DOHH2 (cell line): ENCODE measurements around the gene RNF217.

ENCODE experiments used
- H3F3A ChIP-seq: fragments of 200-600 bp; sonication (generic), shearing (Covaris generic); 2 replicates; pipeline ENCODE4 v1.6.0; 2016; ENCODE audit warnings: antibody characterized with exemption, mild to moderate bottlenecking; ENCODE audit not compliant: control insufficient read depth, insufficient read depth
- H3K27ac ChIP-seq: fragments of 200-600 bp; sonication (generic); 2 replicates; pipeline ENCODE4 v1.5.1; 2014; ENCODE audit warnings: low read depth, mild to moderate bottlenecking, low read length, moderate library complexity
- H3K27me3 ChIP-seq: fragments of 200-600 bp; sonication (generic); 2 replicates; pipeline ENCODE4 v1.6.1; 2014; ENCODE audit warnings: mild to moderate bottlenecking, low read length, mixed read lengths; ENCODE audit not compliant: control insufficient read depth
- H3K36me3 ChIP-seq: fragments of 200-600 bp; sonication (generic); 2 replicates; pipeline ENCODE4 v1.6.1; 2014; ENCODE audit warnings: mild to moderate bottlenecking, low read length, moderate library complexity, mixed read lengths; ENCODE audit not compliant: control insufficient read depth
- H3K4me1 ChIP-seq: fragments of 200-600 bp; sonication (generic); 2 replicates; pipeline ENCODE4 v1.6.1; 2014; ENCODE audit warnings: mild to moderate bottlenecking, low read length, mixed read lengths; ENCODE audit not compliant: control insufficient read depth
- H3K4me2 ChIP-seq: fragments of 200-600 bp; sonication (generic); 2 replicates; pipeline ENCODE4 v1.6.0; 2014; ENCODE audit warnings: mild to moderate bottlenecking, low read length, moderate library complexity
- H3K4me3 ChIP-seq: fragments of 200-600 bp; sonication (generic); 2 replicates; pipeline ENCODE4 v1.5.1; 2014; ENCODE audit warnings: mild to moderate bottlenecking, low read length, mixed read lengths
- H3K79me2 ChIP-seq: fragments of 200-600 bp; sonication (generic); 2 replicates; pipeline ENCODE4 v1.6.1; 2014; ENCODE audit warnings: mild to moderate bottlenecking, low read length, mixed read lengths; ENCODE audit not compliant: control insufficient read depth
- H3K9me2 ChIP-seq: fragments of 200-600 bp; sonication (generic); replicated peaks from 2 replicates; pipeline ENCODE4 v1.6.1; 2014; ENCODE audit warnings: mild to moderate bottlenecking, low read length, mixed read lengths; ENCODE audit not compliant: control insufficient read depth
- H3K9me3 ChIP-seq: fragments of 200-600 bp; sonication (generic); 2 replicates; pipeline ENCODE4 v1.6.1; 2014; ENCODE audit warnings: antibody characterized with exemption, low read length, mixed read lengths; ENCODE audit not compliant: control insufficient read depth, insufficient read depth
- H4K20me1 ChIP-seq: fragments of 200-600 bp; sonication (generic); 2 replicates; pipeline ENCODE4 v1.6.0; 2014; ENCODE audit warnings: low read depth, mild to moderate bottlenecking, antibody characterized with exemption, low read length, moderate library complexity; ENCODE audit not compliant: control insufficient read depth, insufficient read depth
- CTCF ChIP-seq: fragments of 200-600 bp; sonication (generic); IDR thresholded peaks from one replicate; pipeline ENCODE4 v1.5.1; 2014; ENCODE audit warnings: antibody characterized with exemption, mild to moderate bottlenecking, low read depth, low read length; ENCODE audit not compliant: poor library complexity, severe bottlenecking
- EZH2phosphoT487 ChIP-seq: fragments of 200-600 bp; sonication (generic); IDR thresholded peaks from 2 replicates; pipeline ENCODE4 v1.6.1; 2017; ENCODE audit warnings: borderline replicate concordance, mild to moderate bottlenecking, antibody characterized with exemption, low read length, moderate library complexity, mixed read lengths

The RNF217 gene

GRCh38 chr6:124995645-124996325 is 33.5 kb downstream of the RNF217 start:
- Histone ChIP-seq H3F3A (no peaks in the 10 kb centered on the region), H3K4me3 (no peak overlapping the region), H4K20me1 (no peaks in the 10 kb centered on the region), H3K4me2 (no peak overlapping the region), H3K36me3 (no peaks in the 10 kb centered on the region), H3K9me3 (no peaks in the 10 kb centered on the region), H3K9me2 (no peaks in the 10 kb centered on the region), H3K79me2 (no peaks in the 10 kb centered on the region), H3K27ac (no peak overlapping the region), H3K27me3 (no peaks in the 10 kb centered on the region), H3K4me1 (no peaks in the 10 kb centered on the region)
- TF ChIP-seq EZH2phosphoT487 (no peak), CTCF (no peak)

GRCh38 chr6:124996411-124996810 is 34.2 kb downstream of the RNF217 start:
- no peak for TF ChIP-seq CTCF
- no peak for TF ChIP-seq EZH2phosphoT487
- Histone ChIP-seq H3K9me2 (no peaks in the 10 kb centered on the region), H3K4me2 (no peak overlapping the region), H3K27me3 (no peaks in the 10 kb centered on the region), H3K9me3 (no peaks in the 10 kb centered on the region), H3F3A (no peaks in the 10 kb centered on the region), H3K27ac (no peak overlapping the region), H3K4me1 (no peaks in the 10 kb centered on the region), H3K36me3 (no peaks in the 10 kb centered on the region), H3K79me2 (no peaks in the 10 kb centered on the region), H3K4me3 (no peak overlapping the region), H4K20me1 (no peaks in the 10 kb centered on the region)

- Histone ChIP-seq H3K4me3 (no peak overlapping the region), H3K4me1 (no peaks in the 10 kb centered on the region), H4K20me1 (no peaks in the 10 kb centered on the region), H3K27me3 (no peaks in the 10 kb centered on the region), H3K36me3 (no peaks in the 10 kb centered on the region), H3F3A (no peaks in the 10 kb centered on the region), H3K4me2 (no peak overlapping the region), H3K79me2 (no peaks in the 10 kb centered on the region), H3K27ac (no peak overlapping the region), H3K9me3 (no peaks in the 10 kb centered on the region), H3K9me2 (no peaks in the 10 kb centered on the region)
- TF ChIP-seq EZH2phosphoT487 (no peak), CTCF (no peak)
Observed at GRCh38 chr6:124997196-124997875, 35.1 kb downstream of the RNF217 start.
